Measurements from ENCODE around the gene POU3F3.

The POU3F3 gene

DNA sequence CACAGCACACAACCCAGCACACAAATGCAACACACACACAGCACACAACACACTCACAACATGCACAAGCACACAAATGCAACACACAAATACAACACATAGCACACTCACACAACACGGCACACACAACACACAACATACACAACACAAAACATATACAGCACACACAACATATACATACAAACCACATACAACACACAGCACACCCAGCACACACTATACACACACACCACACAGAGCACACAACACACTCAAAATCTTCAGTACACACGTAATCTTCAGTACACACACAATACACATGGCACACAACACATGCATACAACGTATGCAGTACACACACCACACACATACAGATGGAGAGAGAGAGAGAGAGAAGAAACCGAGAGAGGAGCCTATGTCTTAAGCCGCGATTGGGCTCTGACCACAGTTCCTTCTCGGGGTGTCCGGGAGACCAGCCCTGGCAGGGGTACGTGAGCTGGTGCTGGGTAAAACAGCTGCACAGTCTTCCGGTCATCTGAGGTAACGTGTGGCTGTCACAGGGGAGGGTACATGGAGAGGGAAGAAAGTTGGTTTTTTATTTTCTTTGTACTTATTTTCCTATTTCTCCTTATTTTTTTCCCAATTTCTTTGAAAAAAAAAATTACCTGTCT lies 25.1 kb downstream of the POU3F3 start:
- DNase-seq = no peak

- DNase-seq = no peak
Observed at GRCh38 chr2:104880076-104880475, 26.2 kb downstream of the POU3F3 start.

- no peak for DNase-seq
Observed at GRCh38 chr2:104883357-104883756, 29.4 kb downstream of the POU3F3 start.

DNA sequence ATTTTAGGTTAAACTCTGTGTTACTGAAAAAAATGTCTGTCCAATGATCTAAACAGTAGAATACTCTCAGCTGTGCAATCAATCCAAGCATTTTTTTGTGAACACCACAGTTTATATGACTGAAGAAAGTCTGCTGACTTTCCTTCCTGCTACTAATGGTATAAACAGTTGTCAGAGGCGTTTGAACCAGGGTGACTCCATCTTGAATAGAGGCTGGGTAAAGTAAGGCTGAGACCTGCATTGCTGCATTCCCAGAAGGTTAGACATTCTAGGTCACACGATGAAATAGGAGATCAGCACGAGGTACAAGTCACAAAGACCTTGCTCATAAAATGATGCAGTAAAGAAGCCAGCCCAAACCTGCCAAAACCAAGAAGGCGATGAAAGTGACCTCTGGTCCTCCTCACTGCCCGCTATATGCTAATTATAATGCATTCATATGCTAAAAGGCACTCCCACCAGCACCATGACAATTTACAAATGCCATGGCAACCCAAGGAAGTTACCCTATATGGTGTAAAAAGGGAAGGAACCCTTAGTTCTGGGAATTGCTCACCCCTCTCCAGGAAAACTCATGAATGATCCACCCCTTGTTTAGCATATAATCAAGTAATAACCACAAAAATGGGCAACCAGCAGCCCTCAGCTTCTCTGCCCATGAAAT lies 31.3 kb downstream of the POU3F3 start:
- DNase-seq = no peak

GRCh38 chr2:104887676-104888075 lies 33.8 kb downstream of the POU3F3 start:
- no peak for DNase-seq

- DNase-seq = no peak
Observed at GRCh38 chr2:104888489-104889258, 34.8 kb downstream of the POU3F3 start.

GRCh38 chr2:104889291-104889959 lies 35.5 kb downstream of the POU3F3 start:
- DNase-seq = no peak

DNA sequence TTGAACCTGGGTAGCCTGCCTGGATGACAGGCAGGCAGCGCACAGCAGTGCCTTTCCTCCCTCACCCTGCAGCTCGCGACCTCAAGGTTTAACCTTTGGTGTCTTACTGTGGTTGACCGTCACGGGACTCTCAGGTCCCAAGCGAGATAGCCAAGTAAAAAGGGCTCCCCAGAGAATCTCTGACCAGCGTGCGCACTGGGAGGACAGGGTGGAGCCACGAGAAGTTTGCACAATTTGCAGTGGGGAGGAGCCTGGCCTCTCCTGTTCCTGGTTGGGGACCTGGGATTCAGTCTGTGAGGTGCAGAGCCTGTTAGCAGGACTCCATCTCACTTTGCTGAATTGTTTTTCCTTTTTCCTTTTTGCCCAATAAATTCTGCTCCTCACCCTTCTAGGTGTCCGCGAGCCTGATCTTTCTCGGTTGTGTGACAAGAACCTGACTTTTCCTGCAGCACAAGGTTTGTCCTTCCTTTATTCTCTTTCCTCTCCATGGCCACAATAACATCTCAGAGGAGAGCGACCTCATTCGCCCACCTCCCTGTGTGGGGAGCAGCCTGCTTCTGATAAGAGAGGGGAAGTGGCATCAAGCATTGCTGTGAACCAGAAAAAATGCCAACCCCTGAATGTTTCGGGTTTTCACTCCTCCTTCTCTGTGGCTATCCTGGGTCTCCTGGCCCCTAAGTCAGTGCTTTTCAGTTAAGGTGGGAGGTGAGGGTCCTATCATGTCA lies 36.2 kb downstream of the POU3F3 start:
- no peak for DNase-seq

DNA sequence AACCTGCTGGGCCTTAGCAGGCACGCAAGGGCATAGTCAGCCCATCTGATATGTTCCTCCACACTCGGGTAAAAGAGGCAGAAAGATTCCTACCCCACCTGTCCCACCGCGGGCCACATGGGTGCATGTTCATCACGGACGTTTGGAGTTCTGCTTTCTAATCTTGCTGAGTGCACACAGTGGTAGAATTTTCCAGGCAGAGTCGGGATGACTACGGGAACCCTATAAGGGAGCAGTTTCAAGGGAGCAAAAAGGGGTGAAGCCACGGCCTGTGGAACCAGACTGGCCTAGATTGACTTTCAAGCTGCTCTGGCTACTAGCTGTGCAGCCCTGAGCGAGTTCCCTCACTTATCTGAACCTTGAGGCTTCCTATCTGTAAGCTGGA lies 36.8 kb downstream of the POU3F3 start:
- no peak for DNase-seq

GRCh38 chr2:104891145-104891544 lies 37.2 kb downstream of the POU3F3 start:
- DNase-seq = no peak

DNA sequence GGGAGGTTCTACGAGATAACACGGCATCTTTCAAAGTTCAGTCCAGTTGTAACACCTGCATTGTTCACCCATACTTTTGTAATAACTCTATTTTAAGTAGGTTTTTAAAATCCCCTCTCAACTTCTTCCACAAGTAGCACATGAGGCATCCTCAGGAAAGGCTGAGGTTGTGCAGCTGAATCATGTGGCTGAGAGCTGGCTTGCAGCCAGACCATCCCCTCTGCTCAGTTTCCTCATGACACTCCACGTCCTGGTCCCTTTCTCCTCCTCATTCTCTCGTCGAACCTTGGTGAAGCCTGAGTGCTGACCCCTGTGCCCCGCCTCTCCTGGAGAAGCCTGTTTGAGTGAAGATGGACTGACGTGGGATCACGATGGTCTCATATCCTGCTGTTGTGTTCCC lies 42.5 kb downstream of the POU3F3 start:
- no peak for DNase-seq

DNA sequence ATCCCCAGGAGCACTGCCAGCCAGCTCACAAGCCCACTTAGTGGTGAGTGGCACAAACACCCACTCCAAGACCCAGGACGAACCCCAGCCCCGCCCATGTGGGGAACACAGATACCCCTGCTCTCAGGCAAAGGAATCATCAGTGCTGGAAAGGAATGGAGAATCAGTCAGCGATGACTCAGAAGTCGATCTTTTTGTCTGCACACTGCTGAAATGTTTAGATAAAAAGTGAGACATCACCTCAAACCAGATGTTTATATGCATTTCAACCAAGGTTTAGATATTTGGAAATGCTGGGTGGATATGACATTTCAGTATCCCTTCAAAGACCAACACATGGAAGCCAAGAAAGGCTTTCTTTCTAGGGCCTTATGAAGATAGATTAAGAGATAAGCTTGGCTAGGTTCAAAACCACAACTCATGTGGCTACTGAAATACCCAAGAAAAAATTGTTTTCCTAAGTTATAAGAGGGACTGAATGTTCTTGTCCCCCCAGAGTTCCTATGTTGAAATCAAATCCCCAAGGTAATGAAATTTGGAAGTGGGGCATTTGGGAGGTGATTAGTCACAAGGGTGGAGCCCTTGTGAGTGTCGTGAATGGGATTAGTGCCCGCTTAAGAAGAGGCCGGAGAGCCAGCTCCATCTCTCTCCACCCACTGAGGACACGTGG lies 43.7 kb downstream of the POU3F3 start:
- DNase-seq = peak; percentile 7

GRCh38 chr2:104900608-104901007 lies 46.7 kb downstream of the POU3F3 start:
- no peak for DNase-seq

GRCh38 chr2:104901037-104901881 lies 47.3 kb downstream of the POU3F3 start:
- no peak for DNase-seq

GRCh38 chr2:104902317-104902716 lies 48.4 kb downstream of the POU3F3 start:
- no peak for DNase-seq
